HG03442 (cell line): Measurements from ENCODE around the gene RPRD1B.
A peak's percentile ranks its signal among the peaks of the same experiment; 100 is the strongest.

ENCODE experiments used
- ATAC-seq: cut with Tn5 transposase; IDR thresholded peaks from one replicate; pipeline ENCODE4 v1.9.1; 2021; ENCODE audit warnings: mild to moderate bottlenecking, moderate library complexity; ENCODE audit not compliant: unreplicated experiment

Gene RPRD1B

GRCh38 chr20:38072898-38073297 is 39.4 kb downstream of the RPRD1B start:
- no peak for ATAC-seq

- no peak for ATAC-seq
Measured at GRCh38 chr20:38073307-38074071, 39.9 kb downstream of the RPRD1B start.

GRCh38 chr20:38075161-38075998 is 41.8 kb downstream of the RPRD1B start:
- ATAC-seq: no peak

- no peak for ATAC-seq
Measured at GRCh38 chr20:38076548-38076947, 43.0 kb downstream of the RPRD1B start.

- no peak for ATAC-seq
Measured at GRCh38 chr20:38078084-38078483, 44.5 kb downstream of the RPRD1B start.

GRCh38 chr20:38079353-38079752 is 45.8 kb downstream of the RPRD1B start:
- no peak for ATAC-seq

GRCh38 chr20:38081575-38081974 is 48.0 kb downstream of the RPRD1B start:
- no peak for ATAC-seq

GRCh38 chr20:38082894-38083293 is 49.3 kb downstream of the RPRD1B start:
- ATAC-seq: no peak

GRCh38 chr20:38083338-38084048 is 49.9 kb downstream of the RPRD1B start:
- no peak for ATAC-seq

- ATAC-seq: no peak
Measured at GRCh38 chr20:38084425-38084951, 50.9 kb downstream of the RPRD1B start.

- ATAC-seq: no peak
Measured at GRCh38 chr20:38085026-38085425, 51.5 kb downstream of the RPRD1B start.

- no peak for ATAC-seq
Measured at GRCh38 chr20:38089500-38089899, 56.0 kb downstream of the RPRD1B start.

GRCh38 chr20:38090061-38090460 is 56.5 kb downstream of the RPRD1B start:
- ATAC-seq: no peak

- no peak for ATAC-seq
Measured at GRCh38 chr20:38091441-38092216, 58.1 kb downstream of the RPRD1B start.

GRCh38 chr20:38092260-38092857 is 58.8 kb downstream of the RPRD1B start:
- no peak for ATAC-seq

GRCh38 chr20:38092915-38093314 is 59.4 kb downstream of the RPRD1B start:
- no peak for ATAC-seq

GRCh38 chr20:38093641-38094077 is 60.1 kb downstream of the RPRD1B start:
- no peak for ATAC-seq

- ATAC-seq: peak; percentile 57
Measured at GRCh38 chr20:38094373-38094891, 60.9 kb downstream of the RPRD1B start.

GRCh38 chr20:38095017-38095686 is 61.6 kb downstream of the RPRD1B start:
- ATAC-seq: no peak
